GM18909 (cell line): ENCODE data around the gene TBC1D2.

ENCODE experiments used
- ATAC-seq: cut with Tn5 transposase; IDR thresholded peaks from one replicate; pipeline ENCODE4 v1.9.1; 2021; ENCODE audit warnings: mild to moderate bottlenecking; ENCODE audit not compliant: unreplicated experiment, poor library complexity

The TBC1D2 gene

GRCh38 chr9:98220911-98221310, 34.5 kb downstream of the TBC1D2 start:
- no peak for ATAC-seq

GRCh38 chr9:98219794-98220370, 35.6 kb downstream of the TBC1D2 start:
- ATAC-seq: no peak

GRCh38 chr9:98219364-98219716, 36.1 kb downstream of the TBC1D2 start:
- no peak for ATAC-seq

GRCh38 chr9:98218562-98219363, 36.7 kb downstream of the TBC1D2 start:
- no peak for ATAC-seq

- ATAC-seq: no peak
These were observed 38.2 kb downstream of the TBC1D2 start for GRCh38 chr9:98217255-98217654.

- no peak for ATAC-seq
These were observed 39.1 kb downstream of the TBC1D2 start for GRCh38 chr9:98216391-98216790.

GRCh38 chr9:98215821-98216220, 39.6 kb downstream of the TBC1D2 start:
- no peak for ATAC-seq

- no peak for ATAC-seq
These were observed 40.2 kb downstream of the TBC1D2 start for GRCh38 chr9:98215271-98215670.

- ATAC-seq: no peak
These were observed 40.6 kb downstream of the TBC1D2 start for GRCh38 chr9:98214811-98215210.

GRCh38 chr9:98211260-98211659, 44.2 kb downstream of the TBC1D2 start:
- no peak for ATAC-seq

GRCh38 chr9:98210435-98210834, 45.0 kb downstream of the TBC1D2 start:
- no peak for ATAC-seq

GRCh38 chr9:98209530-98209929, 45.9 kb downstream of the TBC1D2 start:
- ATAC-seq: no peak

- no peak for ATAC-seq
These were observed 46.8 kb downstream of the TBC1D2 start for GRCh38 chr9:98208635-98209034.

GRCh38 chr9:98207606-98208005, 47.8 kb downstream of the TBC1D2 start:
- no peak for ATAC-seq

- no peak for ATAC-seq
These were observed 48.7 kb downstream of the TBC1D2 start for GRCh38 chr9:98206754-98207153.

GRCh38 chr9:98204692-98205091, 50.8 kb downstream of the TBC1D2 start:
- ATAC-seq: no peak

- ATAC-seq: no peak
These were observed 52.3 kb downstream of the TBC1D2 start for GRCh38 chr9:98203153-98203552.

- no peak for ATAC-seq
These were observed 53.2 kb downstream of the TBC1D2 start for GRCh38 chr9:98202252-98202651.

GRCh38 chr9:98201749-98202148, 53.7 kb downstream of the TBC1D2 start:
- ATAC-seq: no peak

- ATAC-seq: no peak
These were observed 54.3 kb downstream of the TBC1D2 start for GRCh38 chr9:98201102-98201501.

GRCh38 chr9:98199388-98200033, 55.9 kb downstream of the TBC1D2 start:
- ATAC-seq: no peak

GRCh38 chr9:98195671-98196070, 59.8 kb downstream of the TBC1D2 start:
- no peak for ATAC-seq
